H9 (cell line): ENCODE data around the gene NPTN. TPM values are rescaled to one million over a fixed set of nuclear protein-coding genes. Genes with fewer than 3 reads are reported as not detected.

ENCODE experiments used
- DNase-seq: peaks from one replicate; pipeline ENCODE4 v3.0.0-alpha.2; 2017
- H2AFZ ChIP-seq: one replicate; pipeline ENCODE4 v1.6.1; 2013; ENCODE audit warnings: mild to moderate bottlenecking, low read length, control low read depth, moderate library complexity
- H2AK5ac ChIP-seq: 2 replicates; pipeline ENCODE4 v1.6.1; 2013; ENCODE audit warnings: low read length, control low read depth, mixed read lengths; ENCODE audit not compliant: insufficient read length
- H2BK120ac ChIP-seq: one replicate; pipeline ENCODE4 v1.6.1; 2013; ENCODE audit warnings: low read depth, mild to moderate bottlenecking, low read length, control low read depth, inconsistent platforms; ENCODE audit not compliant: poor library complexity, severe bottlenecking
- H2BK12ac ChIP-seq: 2 replicates; pipeline ENCODE4 v1.6.1; 2013; ENCODE audit warnings: low read length, control low read depth, mixed read lengths, low read depth; ENCODE audit not compliant: insufficient read length
- H2BK15ac ChIP-seq: 2 replicates; pipeline ENCODE4 v1.6.1; 2013; ENCODE audit warnings: low read depth, low read length, control low read depth
- H2BK20ac ChIP-seq: one replicate; pipeline ENCODE4 v1.6.1; 2013; ENCODE audit warnings: low read depth, mild to moderate bottlenecking, low read length, control low read depth, inconsistent platforms; ENCODE audit not compliant: poor library complexity, severe bottlenecking
- H2BK5ac ChIP-seq: 2 replicates; pipeline ENCODE4 v1.6.1; 2013; ENCODE audit warnings: low read length, control low read depth, mixed read lengths; ENCODE audit not compliant: insufficient read length
- H3K14ac ChIP-seq: 2 replicates; pipeline ENCODE4 v1.6.1; 2013; ENCODE audit warnings: low read length, control low read depth; ENCODE audit not compliant: insufficient read depth
- H3K18ac ChIP-seq: 2 replicates; pipeline ENCODE4 v1.6.1; 2013; ENCODE audit warnings: low read depth, mild to moderate bottlenecking, mixed read lengths, low read length, control low read depth; ENCODE audit not compliant: insufficient read length
- H3K23ac ChIP-seq: 2 replicates; pipeline ENCODE4 v1.6.1; 2013; ENCODE audit warnings: low read length, control low read depth, mixed read lengths, low read depth; ENCODE audit not compliant: insufficient read length
- H3K23me2 ChIP-seq: 2 replicates; pipeline ENCODE4 v1.6.1; 2013; ENCODE audit warnings: low read depth, mild to moderate bottlenecking, mixed read lengths, low read length, control low read depth; ENCODE audit not compliant: insufficient read length, poor library complexity, severe bottlenecking
- H3K27ac ChIP-seq: 2 replicates; pipeline ENCODE4 v1.5.1; 2013; ENCODE audit warnings: low read length, control low read depth, mixed read lengths, low read depth; ENCODE audit not compliant: insufficient read length
- H3K27me3 ChIP-seq: 2 replicates; pipeline ENCODE4 v1.6.1; 2013; ENCODE audit warnings: low read length, control low read depth, inconsistent platforms; ENCODE audit not compliant: insufficient read depth
- H3K4ac ChIP-seq: 2 replicates; pipeline ENCODE4 v1.6.1; 2013; ENCODE audit warnings: low read depth, mild to moderate bottlenecking, control low read depth, inconsistent platforms, low read length, moderate library complexity
- H3K4me1 ChIP-seq: 2 replicates; pipeline ENCODE4 v1.6.1; 2013; ENCODE audit warnings: low read length, control low read depth, inconsistent platforms; ENCODE audit not compliant: insufficient read depth
- H3K4me2 ChIP-seq: 2 replicates; pipeline ENCODE4 v1.6.1; 2013; ENCODE audit warnings: low read length, control low read depth, mixed read lengths; ENCODE audit not compliant: insufficient read length, insufficient read depth
- H3K56ac ChIP-seq: 2 replicates; pipeline ENCODE4 v1.6.1; 2013; ENCODE audit warnings: low read depth, mild to moderate bottlenecking, mixed read lengths, low read length, control low read depth; ENCODE audit not compliant: insufficient read length
- H3K79me1 ChIP-seq: 2 replicates; pipeline ENCODE4 v1.6.1; 2013; ENCODE audit warnings: low read depth, mild to moderate bottlenecking, moderate library complexity, low read length, control low read depth, inconsistent platforms; ENCODE audit not compliant: insufficient read depth, poor library complexity, severe bottlenecking
- H3K79me2 ChIP-seq: 2 replicates; pipeline ENCODE4 v1.6.1; 2013; ENCODE audit warnings: low read length, control low read depth, inconsistent platforms; ENCODE audit not compliant: insufficient read depth
- H3K9ac ChIP-seq: 2 replicates; pipeline ENCODE4 v1.6.1; 2013; ENCODE audit warnings: low read length, control low read depth, mixed read lengths; ENCODE audit not compliant: insufficient read length; ENCODE audit errors: extremely low read depth
- H3K9me3 ChIP-seq: one replicate; pipeline ENCODE4 v1.6.1; 2013; ENCODE audit warnings: low read depth, low read length, inconsistent platforms; ENCODE audit not compliant: control insufficient read depth
- H3T11ph ChIP-seq: one replicate; pipeline ENCODE4 v1.6.1; 2013; ENCODE audit warnings: mild to moderate bottlenecking, low read length, control low read depth, inconsistent platforms
- H4K20me1 ChIP-seq: one replicate; pipeline ENCODE4 v1.6.1; 2013; ENCODE audit not compliant: control insufficient read depth, insufficient read length, insufficient read depth
- H4K5ac ChIP-seq: 2 replicates; pipeline ENCODE4 v1.6.1; 2013; ENCODE audit warnings: low read depth, mild to moderate bottlenecking, mixed read lengths, low read length, control low read depth; ENCODE audit not compliant: insufficient read length
- H4K8ac ChIP-seq: replicated peaks from 2 replicates; pipeline ENCODE4 v1.6.1; 2013; ENCODE audit warnings: low read length, control low read depth, mixed read lengths, low read depth; ENCODE audit not compliant: insufficient read length
- H4K91ac ChIP-seq: 2 replicates; pipeline ENCODE4 v1.6.1; 2013; ENCODE audit warnings: low read depth, mild to moderate bottlenecking, moderate library complexity, mixed read lengths, low read length, control low read depth; ENCODE audit not compliant: insufficient read length
- H3K27ac Mint-ChIP-seq, 3 experiments: 2 replicates in 2 of 3; 3 replicates in 1 of 3; pipeline ENCODE4 v1.8.0; 2020 to 2021; ENCODE audit warnings: mixed read lengths in 3 of 3, mild to moderate bottlenecking in 1 of 3, moderate library complexity in 1 of 3
- H3K27me3 Mint-ChIP-seq: 2 replicates; pipeline ENCODE4 v1.8.0; 2021; ENCODE audit warnings: low read depth, mild to moderate bottlenecking, moderate library complexity, mixed read lengths
- H3K36me3 Mint-ChIP-seq, 3 experiments: 2 replicates in 2 of 3; 3 replicates in 1 of 3; pipeline ENCODE4 v1.8.0; 2020 to 2021; ENCODE audit warnings: low read depth in 3 of 3, mixed read lengths in 3 of 3; ENCODE audit not compliant: insufficient read depth in 1 of 3
- H3K4me1 Mint-ChIP-seq, 2 experiments: 2 replicates each; pipeline ENCODE4 v1.8.0; 2020; ENCODE audit warnings: mixed read lengths in 2 of 2
- H3K4me3 Mint-ChIP-seq, 2 experiments: 2 replicates in 1 of 2; 3 replicates in 1 of 2; pipeline ENCODE4 v1.8.0; 2020 to 2021; ENCODE audit warnings: mild to moderate bottlenecking in 2 of 2, mixed read lengths in 2 of 2, moderate library complexity in 1 of 2
- H3K9me3 Mint-ChIP-seq, 2 experiments: 2 replicates in 1 of 2; 3 replicates in 1 of 2; pipeline ENCODE4 v1.8.0; 2020; ENCODE audit warnings: mild to moderate bottlenecking in 2 of 2, mixed read lengths in 2 of 2, moderate library complexity in 1 of 2
- WGBS: extraction: QIAGEN DNeasy Blood & Tissue Kit; methylation state at CpG from one replicate; pipeline ENCODE4 v1.1.7; 2013; ENCODE audit warnings: missing lambda C conversion rate, low lambda C conversion rate, mixed read lengths; ENCODE audit not compliant: insufficient read length; ENCODE audit errors: extremely low coverage; 5-methylcytosine and 5-hydroxymethylcytosine counted together
- total RNA-seq: library from RNA; stranded (reverse); gene quantifications from 2 replicates; pipeline ENCODE4 v1.2.1, GENCODE V29; 2021
- TF ChIP-seq, protein P1 (sequence below): fragments of 200-600 bp; sonication (generic); conservative IDR thresholded peaks from 3 replicates; pipeline ENCODE4 v1.8.0; 2021; ENCODE audit warnings: antibody characterized with exemption, mild to moderate bottlenecking

Gene NPTN
- total RNA-seq, 1 experiment from 2014 or later: 89.1 TPM

DNA sequence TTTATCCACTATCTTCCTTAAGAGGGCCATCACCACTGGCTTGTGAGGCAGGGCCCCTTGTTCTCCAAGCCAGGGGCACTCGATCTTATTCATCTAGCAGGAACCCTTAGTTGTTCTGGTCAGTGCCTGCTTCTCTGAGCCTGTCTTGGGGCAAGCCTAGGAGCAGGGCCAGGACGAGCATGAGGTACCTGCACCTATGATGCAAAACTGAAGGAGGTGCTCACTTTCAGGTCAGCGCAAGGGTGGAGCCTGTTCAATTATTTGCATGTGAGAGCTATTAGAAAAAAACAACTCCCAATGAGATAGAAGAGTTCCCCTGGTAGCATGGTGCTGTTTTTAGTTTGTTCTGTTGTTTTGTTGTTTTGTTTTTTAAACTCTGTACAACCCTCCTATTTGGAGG is 46.0 kb upstream of the NPTN start:
- Histone ChIP-seq H4K20me1 (no peaks in the 10 kb centered on the region), H2BK20ac (no peak overlapping the region), H3K4ac (no peak overlapping the region), H3K79me2 (no peaks in the 10 kb centered on the region), H2AK5ac (no peak overlapping the region), H4K8ac (no peak overlapping the region), H3K9ac (no peak overlapping the region), H2BK15ac (no peak overlapping the region), H3K56ac (no peak overlapping the region), H3K4me2 (no peak overlapping the region), H3K79me1 (no peaks in the 10 kb centered on the region), H2AFZ (no peak overlapping the region), H3K18ac (no peak overlapping the region), H3K9me3 (no peaks in the 10 kb centered on the region), H3K27ac (no peak overlapping the region), H3K27me3 (no peaks in the 10 kb centered on the region), H2BK120ac (no peak overlapping the region), H4K91ac (no peak overlapping the region), H3K23me2 (peaks cover 5% of the 10 kb centered on the region), H2BK5ac (no peak overlapping the region), H2BK12ac (no peak overlapping the region), H3T11ph (no peak overlapping the region), H3K14ac (no peak overlapping the region), H3K23ac (no peak overlapping the region), H3K4me1 (no peaks in the 10 kb centered on the region), H4K5ac (no peak overlapping the region)
- TF ChIP-seq, protein P1, sequence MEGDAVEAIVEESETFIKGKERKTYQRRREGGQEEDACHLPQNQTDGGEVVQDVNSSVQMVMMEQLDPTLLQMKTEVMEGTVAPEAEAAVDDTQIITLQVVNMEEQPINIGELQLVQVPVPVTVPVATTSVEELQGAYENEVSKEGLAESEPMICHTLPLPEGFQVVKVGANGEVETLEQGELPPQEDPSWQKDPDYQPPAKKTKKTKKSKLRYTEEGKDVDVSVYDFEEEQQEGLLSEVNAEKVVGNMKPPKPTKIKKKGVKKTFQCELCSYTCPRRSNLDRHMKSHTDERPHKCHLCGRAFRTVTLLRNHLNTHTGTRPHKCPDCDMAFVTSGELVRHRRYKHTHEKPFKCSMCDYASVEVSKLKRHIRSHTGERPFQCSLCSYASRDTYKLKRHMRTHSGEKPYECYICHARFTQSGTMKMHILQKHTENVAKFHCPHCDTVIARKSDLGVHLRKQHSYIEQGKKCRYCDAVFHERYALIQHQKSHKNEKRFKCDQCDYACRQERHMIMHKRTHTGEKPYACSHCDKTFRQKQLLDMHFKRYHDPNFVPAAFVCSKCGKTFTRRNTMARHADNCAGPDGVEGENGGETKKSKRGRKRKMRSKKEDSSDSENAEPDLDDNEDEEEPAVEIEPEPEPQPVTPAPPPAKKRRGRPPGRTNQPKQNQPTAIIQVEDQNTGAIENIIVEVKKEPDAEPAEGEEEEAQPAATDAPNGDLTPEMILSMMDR: no peak
- no CpG with 5 or more reads among the region's 3 CpGs for WGBS
- H3K36me3 Mint-ChIP-seq: no peaks in the 10 kb centered on the region; a peak in 1 of 7 replicates
- no peaks in the 10 kb centered on the region for H3K9me3 Mint-ChIP-seq
- no peaks in the 10 kb centered on the region; the same call in 1 of the 2 replicates for H3K27me3 Mint-ChIP-seq
- H3K4me1 Mint-ChIP-seq: peaks cover 11 to 13% of the 10 kb centered on the region in 2 experiments
- no peak for DNase-seq
- no peak overlapping the region for H3K4me3 Mint-ChIP-seq
- 0 out of 7 replicates have a peak overlapping the region, but pooled peaks of 1 of the 3 experiments have one; percentile 11 for H3K27ac Mint-ChIP-seq
